Urinary bladder (tissue), 4 donors: ENCODE results near the gene ANO9. TPM values are rescaled to one million over a fixed set of nuclear protein-coding genes. Genes with fewer than 3 reads are reported as not detected.
A peak's percentile ranks its signal among the peaks of the same experiment; 100 is the strongest.

Experiments
- DNase-seq: peaks from one replicate; pipeline ENCODE4 v3.0.0-alpha.2; 2015; ENCODE audit errors: extremely low spot score
- H3K27ac ChIP-seq: one replicate; pipeline ENCODE4 v1.5.1; 2013; ENCODE audit warnings: low read depth, mild to moderate bottlenecking, moderate library complexity
- H3K36me3 ChIP-seq: one replicate; pipeline ENCODE4 v1.6.1; 2013; ENCODE audit warnings: mild to moderate bottlenecking, moderate library complexity; ENCODE audit not compliant: insufficient read depth
- H3K4me1 ChIP-seq: one replicate; pipeline ENCODE4 v1.6.1; 2013; ENCODE audit warnings: mild to moderate bottlenecking, moderate library complexity; ENCODE audit not compliant: insufficient read depth
- H3K4me3 ChIP-seq: one replicate; pipeline ENCODE4 v1.5.1; 2013; ENCODE audit warnings: low read depth, low read length
- WGBS: extraction: QIAGEN DNeasy Blood & Tissue Kit; methylation state at CpG from one replicate; pipeline ENCODE4 v1.1.7; 2013; 5-methylcytosine and 5-hydroxymethylcytosine counted together
- polyA plus RNA-seq: library from polyadenylated mRNA; stranded (reverse); fragments of 200-250 nt; gene quantifications from one replicate; pipeline ENCODE4 v1.2.3, GENCODE V29; 2013
- total RNA-seq: library from RNA; depleted of rRNA; stranded (reverse); fragments of >200 nt; gene quantifications from one replicate; pipeline ENCODE4 v1.2.3, GENCODE V29; 2014
- donor health status: healthy with polysubstance abuse.
- donor health status: healthy.

Gene ANO9
- total and polyA plus RNA-seq, 2 donors: 1.3 to 5.1 TPM

GRCh38 chr11:375065-376025 lies 66.5 kb downstream of the ANO9 start:
- whole genome bisulfite sequencing: 93% methylated on average over 41 of the region's 41 CpGs
- Histone ChIP-seq H3K4me3 (no peak overlapping the region), H3K36me3 (no peaks in the 10 kb centered on the region), H3K4me1 (no peaks in the 10 kb centered on the region), H3K27ac (no peak overlapping the region)
- no peak for DNase-seq

GRCh38 chr11:373716-374551 lies 67.9 kb downstream of the ANO9 start:
- Histone ChIP-seq H3K4me1 (no peaks in the 10 kb centered on the region), H3K4me3 (no peak overlapping the region), H3K27ac (no peak overlapping the region), H3K36me3 (no peaks in the 10 kb centered on the region)
- WGBS: 90% methylated on average over 23 of the region's 23 CpGs
- no peak for DNase-seq

- H3K36me3 ChIP-seq: no peaks in the 10 kb centered on the region
- no peak overlapping the region for H3K4me3 ChIP-seq
- 89% methylated on average over 41 of the region's 41 CpGs for WGBS
- DNase-seq: no peak
- no peak overlapping the region for H3K27ac ChIP-seq
- H3K4me1 ChIP-seq: no peaks in the 10 kb centered on the region
Measured at GRCh38 chr11:372809-373715, 68.7 kb downstream of the ANO9 start.

GRCh38 chr11:371716-372590 lies 69.9 kb downstream of the ANO9 start:
- 89% methylated on average over 19 of the region's 19 CpGs for WGBS
- no peak for DNase-seq
- no peaks in the 10 kb centered on the region for H3K36me3 ChIP-seq
- no peak overlapping the region for H3K27ac ChIP-seq
- no peaks in the 10 kb centered on the region for H3K4me1 ChIP-seq
- H3K4me3 ChIP-seq: no peak overlapping the region

- H3K4me3 ChIP-seq: no peak overlapping the region
- H3K36me3 ChIP-seq: no peaks in the 10 kb centered on the region
- no peak for DNase-seq
- H3K4me1 ChIP-seq: no peaks in the 10 kb centered on the region
- H3K27ac ChIP-seq: no peak overlapping the region
- 83% methylated on average over 5 of the region's 5 CpGs for WGBS
Measured at GRCh38 chr11:371051-371450, 70.8 kb downstream of the ANO9 start.

GRCh38 chr11:370070-370941 lies 71.5 kb downstream of the ANO9 start:
- H3K4me1 ChIP-seq: no peaks in the 10 kb centered on the region
- H3K36me3 ChIP-seq: no peaks in the 10 kb centered on the region
- DNase-seq: no peak
- H3K27ac ChIP-seq: no peak overlapping the region
- 28% methylated on average over 41 of the region's 42 CpGs for WGBS
- peak overlapping the region; percentile 48 for H3K4me3 ChIP-seq

GRCh38 chr11:369336-370018 lies 72.3 kb downstream of the ANO9 start, which contains the start of gene B4GALNT4:
TSS of gene B4GALNT4 (plus strand) at chr11:369499. CDS start at chr11:369804, 305 bp downstream.
- H3K4me1 ChIP-seq: no peaks in the 10 kb centered on the region
- H3K36me3 ChIP-seq: no peaks in the 10 kb centered on the region
- no peak within 1 kb of the TSS for H3K27ac ChIP-seq
- 2% methylated on average over 96 of the region's 118 CpGs for WGBS
- peak within 1 kb of the TSS; percentile 48 for H3K4me3 ChIP-seq
- DNase-seq: no peak

GRCh38 chr11:368414-369335 lies 73.1 kb downstream of the ANO9 start:
- WGBS: 3% methylated on average over 60 of the region's 61 CpGs
- no peaks in the 10 kb centered on the region for H3K36me3 ChIP-seq
- no peak for DNase-seq
- H3K27ac ChIP-seq: no peak overlapping the region
- H3K4me3 ChIP-seq: peak overlapping the region; percentile 48
- H3K4me1 ChIP-seq: no peaks in the 10 kb centered on the region

GRCh38 chr11:367956-368413 lies 73.8 kb downstream of the ANO9 start:
- Histone ChIP-seq H3K36me3 (no peaks in the 10 kb centered on the region), H3K4me1 (no peaks in the 10 kb centered on the region), H3K27ac (no peak overlapping the region), H3K4me3 (no peak overlapping the region)
- WGBS: 33% methylated on average over 7 of the region's 7 CpGs
- DNase-seq: no peak
